ENCODE results near the gene IL10RB. TPM values are rescaled to one million over a fixed set of nuclear protein-coding genes. Genes with fewer than 3 reads are reported as not detected.

Gene IL10RB
- total RNA-seq, 4 donors from 2014 or later, result 16.9 to 31.0 (median 20.6) TPM

- Histone ChIP-seq H3K36me3 (peaks cover 3 to 59% (median 32%) of the 10 kb centered on the region in 4 donors), H3K4me3 (peak overlapping the region; percentile 80 to 89 (median 84)), H3K27me3 (no peaks in the 10 kb centered on the region), H3K9me3 (no peaks in the 10 kb centered on the region), H3K27ac (replicated peaks in 1 of 4) (peak overlapping the region; percentile 82 to 91 (median 86)), H3K4me1 (peaks cover 10 to 24% (median 23%) of the 10 kb centered on the region in 4 donors)
- 86% methylated on average over 7 of the region's 7 CpGs for WGBS
- intact Hi-C loops (cut with DNase I), result loop anchor here (5.0 kb wide), 2 partner anchors 40 to 65 kb away; partner anchors contain the start of gene IFNAR2
- DNase-seq (ENCODE audit: extremely low spot score), result no peak
- TF ChIP-seq, protein P1, sequence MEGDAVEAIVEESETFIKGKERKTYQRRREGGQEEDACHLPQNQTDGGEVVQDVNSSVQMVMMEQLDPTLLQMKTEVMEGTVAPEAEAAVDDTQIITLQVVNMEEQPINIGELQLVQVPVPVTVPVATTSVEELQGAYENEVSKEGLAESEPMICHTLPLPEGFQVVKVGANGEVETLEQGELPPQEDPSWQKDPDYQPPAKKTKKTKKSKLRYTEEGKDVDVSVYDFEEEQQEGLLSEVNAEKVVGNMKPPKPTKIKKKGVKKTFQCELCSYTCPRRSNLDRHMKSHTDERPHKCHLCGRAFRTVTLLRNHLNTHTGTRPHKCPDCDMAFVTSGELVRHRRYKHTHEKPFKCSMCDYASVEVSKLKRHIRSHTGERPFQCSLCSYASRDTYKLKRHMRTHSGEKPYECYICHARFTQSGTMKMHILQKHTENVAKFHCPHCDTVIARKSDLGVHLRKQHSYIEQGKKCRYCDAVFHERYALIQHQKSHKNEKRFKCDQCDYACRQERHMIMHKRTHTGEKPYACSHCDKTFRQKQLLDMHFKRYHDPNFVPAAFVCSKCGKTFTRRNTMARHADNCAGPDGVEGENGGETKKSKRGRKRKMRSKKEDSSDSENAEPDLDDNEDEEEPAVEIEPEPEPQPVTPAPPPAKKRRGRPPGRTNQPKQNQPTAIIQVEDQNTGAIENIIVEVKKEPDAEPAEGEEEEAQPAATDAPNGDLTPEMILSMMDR (IDR thresholded peaks at IDR 0.05), result no peak
- TF ChIP-seq POLR2AphosphoS5 (IDR thresholded peaks at IDR 0.05) (no peak), POLR2A (IDR thresholded peaks at IDR 0.05; ENCODE audit: low read depth) (no peak), EP300 (IDR thresholded peaks at IDR 0.05) (no peak)
These were observed 1.1 kb downstream of the IL10RB start for GRCh38 chr21:33267250-33267649.

GRCh38 chr21:33268393-33268736 lies 2.2 kb downstream of the IL10RB start:
- no peak overlapping the region for H3K4me3 ChIP-seq
- intact Hi-C loops (cut with DNase I), result loop anchor here (5.0 kb wide), 2 partner anchors 41 to 66 kb away; partner anchors contain the start of gene IFNAR2
- no peak overlapping the region for H3K27ac ChIP-seq (replicated peaks in 1 of 4)
- no peak for TF ChIP-seq POLR2AphosphoS5 (IDR thresholded peaks at IDR 0.05)
- no peak for TF ChIP-seq EP300 (IDR thresholded peaks at IDR 0.05)
- no peak for TF ChIP-seq POLR2A (IDR thresholded peaks at IDR 0.05; ENCODE audit: low read depth)
- TF ChIP-seq, protein P1 (IDR thresholded peaks at IDR 0.05), result no peak
- 81% methylated on average over 5 of the region's 7 CpGs for WGBS
- DNase-seq (ENCODE audit: extremely low spot score), result no peak
- H3K9me3 ChIP-seq, result no peaks in the 10 kb centered on the region
- H3K27me3 ChIP-seq, result no peaks in the 10 kb centered on the region
- H3K36me3 ChIP-seq, result peaks cover 2 to 59% (median 28%) of the 10 kb centered on the region in 4 donors
- peaks cover 10 to 24% (median 23%) of the 10 kb centered on the region in 4 donors for H3K4me1 ChIP-seq

- intact Hi-C loops (cut with DNase I), result loop anchor here (5.0 kb wide), 2 partner anchors 42 to 67 kb away; partner anchors contain the start of gene IFNAR2
- Histone ChIP-seq H3K27ac (replicated peaks in 1 of 4) (no peak overlapping the region), H3K4me3 (no peak overlapping the region), H3K36me3 (peaks cover 0 to 59% (median 25%) of the 10 kb centered on the region in 4 donors), H3K9me3 (no peaks in the 10 kb centered on the region), H3K27me3 (no peaks in the 10 kb centered on the region), H3K4me1 (peaks cover 10 to 24% (median 23%) of the 10 kb centered on the region in 4 donors)
- 82% methylated on average over 12 of the region's 12 CpGs for WGBS
- TF ChIP-seq EP300 (IDR thresholded peaks at IDR 0.05) (no peak), POLR2AphosphoS5 (IDR thresholded peaks at IDR 0.05) (no peak), POLR2A (IDR thresholded peaks at IDR 0.05; ENCODE audit: low read depth) (no peak)
- TF ChIP-seq, protein P1 (IDR thresholded peaks at IDR 0.05), result no peak
- no peak for DNase-seq (ENCODE audit: extremely low spot score)
These were observed 2.7 kb downstream of the IL10RB start for GRCh38 chr21:33268737-33269441.

DNA sequence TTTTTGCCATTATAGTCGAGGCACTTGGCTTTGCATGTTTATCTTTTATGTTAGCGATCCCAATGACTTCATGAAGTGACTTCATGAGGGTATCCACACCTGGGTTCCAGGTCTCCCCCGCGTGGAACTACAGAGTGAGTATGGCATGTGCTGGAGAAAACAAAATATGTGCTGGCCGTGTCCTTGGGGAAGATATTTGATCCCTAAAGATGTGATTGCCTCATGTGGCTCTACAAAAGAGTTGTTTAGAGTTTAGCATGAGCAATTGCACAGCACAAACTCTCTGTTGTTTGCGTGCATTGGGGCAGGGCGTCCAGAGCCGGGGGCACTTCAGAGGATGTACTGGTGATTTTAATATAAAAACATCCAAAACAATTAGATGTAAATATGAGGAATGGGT lies 4.8 kb downstream of the IL10RB start:
- Histone ChIP-seq H3K27me3 (no peaks in the 10 kb centered on the region), H3K27ac (replicated peaks in 1 of 4) (no peak overlapping the region), H3K4me1 (peaks cover 5 to 17% (median 16%) of the 10 kb centered on the region in 4 donors), H3K4me3 (no peak overlapping the region), H3K36me3 (peaks cover 0 to 76% (median 34%) of the 10 kb centered on the region in 4 donors), H3K9me3 (no peaks in the 10 kb centered on the region)
- WGBS, result 97% methylated on average over 8 of the region's 8 CpGs
- intact Hi-C loops (cut with DNase I), result no loop called here
- TF ChIP-seq POLR2AphosphoS5 (IDR thresholded peaks at IDR 0.05), result no peak
- TF ChIP-seq EP300 (IDR thresholded peaks at IDR 0.05), result no peak
- no peak for TF ChIP-seq POLR2A (IDR thresholded peaks at IDR 0.05; ENCODE audit: low read depth)
- TF ChIP-seq, protein P1 (IDR thresholded peaks at IDR 0.05), result no peak
- no peak for DNase-seq (ENCODE audit: extremely low spot score)

Data from esophagus muscularis mucosa (tissue), 4 donors.